HepG2 (cell line): ENCODE data around the gene BLCAP. TPM values are rescaled to one million over a fixed set of nuclear protein-coding genes. Genes with fewer than 3 reads are reported as not detected.
"Not testable (repeated sequence)": the region's sequence is repeated elsewhere in the genome, so short reads cannot be mapped to it uniquely, and the experiment has no call there.

Source experiments
- ATAC-seq: fragments of 200-7000 bp; cut with Tn5 transposase; 3 replicates; pipeline ENCODE4 v1.9.1; 2020; ENCODE audit warnings: mild to moderate bottlenecking, moderate library complexity
- BruUV-seq: library from RNA; stranded (reverse); fragments of 400-500 nt; replicated peaks from 2 replicates; lab custom pipeline; 2021; lab: Mats Ljungman, UMichigan
- CTCF ChIA-PET: fragments of 300-600 bp; formaldehyde crosslinking; extraction: SDS; loops from one replicate; lab custom pipeline; 2021; ENCODE audit warnings: low total read pairs, inconsistent platforms, low intra/inter-chr PET ratio; lab: Yijun Ruan, JAX
- POLR2A ChIA-PET: fragments of 350-600 bp; sonication (Branson Sonifier 250); formaldehyde crosslinking; loops from one replicate; lab custom pipeline; 2020; ENCODE audit warnings: antibody characterized with exemption, inconsistent platforms; lab: Yijun Ruan, JAX
- DNase-seq: peaks from one replicate; pipeline ENCODE4 v3.0.0-alpha.2; 2015; ENCODE audit warnings: low spot score
- FAIRE-seq: peaks from 3 replicates; lab custom pipeline; 2011; peaks lifted over from hg19 to GRCh38; lab: Jason Lieb, UNC
- H2AFZ ChIP-seq: one replicate; pipeline ENCODE4 v1.6.1; 2011; ENCODE audit warnings: low read length, inconsistent platforms
- H3K27ac ChIP-seq: fragments of 300-600 bp; 3 replicates; pipeline ENCODE4 v1.8.0; 2011; ENCODE audit warnings: mixed run types, mild to moderate bottlenecking, mixed read lengths, low read length, inconsistent platforms; ENCODE audit not compliant: insufficient read depth; ENCODE audit errors: extremely low read length
- H3K27me3 ChIP-seq, 2 experiments: fragments of 200-600 bp in 1 of 2; 2 replicates in 1 of 2; 3 replicates in 1 of 2; pipeline versions ENCODE4 v1.6.0 to v1.8.0; 2011; ENCODE audit warnings: low read length in 2 of 2, mild to moderate bottlenecking in 2 of 2, moderate library complexity in 2 of 2, inconsistent platforms in 1 of 2; ENCODE audit not compliant: insufficient read depth in 2 of 2, control insufficient read depth in 1 of 2
- H3K36me3 ChIP-seq, 2 experiments: fragments of 200-600 bp in 1 of 2; replicated peaks in 1 of 2; 2 replicates in 1 of 2; 3 replicates in 1 of 2; pipeline versions ENCODE4 v1.5.1 to v1.8.0; 2011; ENCODE audit warnings: low read length in 2 of 2, inconsistent platforms in 1 of 2; ENCODE audit not compliant: insufficient read depth in 2 of 2, control insufficient read depth in 1 of 2
- H3K4me1 ChIP-seq: 2 replicates; pipeline ENCODE4 v1.5.1; 2012; ENCODE audit warnings: low read length, inconsistent platforms; ENCODE audit not compliant: insufficient read depth
- H3K4me2 ChIP-seq: 2 replicates; pipeline ENCODE4 v1.6.0; 2011; ENCODE audit warnings: low read depth, low read length, inconsistent platforms
- H3K4me3 ChIP-seq, 3 experiments: fragments of 200-600 bp in 1 of 3; sonication (generic), shearing (Covaris generic) in 1 of 3; replicated peaks in 1 of 3; 2 replicates each; pipeline ENCODE4 v1.5.1; 2011 to 2016; ENCODE audit warnings: low read length in 3 of 3, inconsistent platforms in 2 of 3, low read depth in 2 of 3, mild to moderate bottlenecking in 2 of 3, control low read depth in 1 of 3, mixed read lengths in 1 of 3; ENCODE audit not compliant: insufficient read depth in 1 of 3
- H3K79me2 ChIP-seq: one replicate; pipeline ENCODE4 v1.6.1; 2011; ENCODE audit warnings: low read length, inconsistent platforms; ENCODE audit not compliant: insufficient read depth
- H3K9ac ChIP-seq: 2 replicates; pipeline ENCODE4 v1.6.0; 2011; ENCODE audit warnings: mild to moderate bottlenecking, low read depth, low read length, inconsistent platforms; ENCODE audit not compliant: insufficient read depth
- H3K9me3 ChIP-seq: 2 replicates; pipeline ENCODE4 v1.5.1; 2012; ENCODE audit warnings: mild to moderate bottlenecking, low read length
- H4K20me1 ChIP-seq: 2 replicates; pipeline ENCODE4 v1.6.0; 2011; ENCODE audit warnings: inconsistent platforms, mild to moderate bottlenecking, low read length, moderate library complexity; ENCODE audit not compliant: insufficient read depth
- ATM ChIP-seq: fragments of 450-650 bp; IDR thresholded peaks from 2 replicates; pipeline ENCODE4 v1.7.1; 2017; ENCODE audit warnings: mild to moderate bottlenecking, borderline replicate concordance
- HMG20B ChIP-seq: conservative IDR thresholded peaks from 2 replicates; pipeline ENCODE4 v1.6.1; 2016; ENCODE audit warnings: missing genetic modification reagents, missing compliant biosample characterization
- JUNB ChIP-seq: sonication (generic); formaldehyde crosslinking; IDR thresholded peaks from 2 replicates; pipeline ENCODE4 v1.8.0; 2022; ENCODE audit warnings: missing genetic modification reagents, mild to moderate bottlenecking, borderline replicate concordance
- PITX1 ChIP-seq: sonication (generic); formaldehyde crosslinking; IDR thresholded peaks from 2 replicates; pipeline ENCODE4 v1.5.1; 2020; ENCODE audit warnings: mild to moderate bottlenecking, missing genetic modification reagents
- RBAK ChIP-seq: sonication (generic); formaldehyde crosslinking; IDR thresholded peaks from 2 replicates; pipeline ENCODE4 v1.5.1; 2020; ENCODE audit warnings: mild to moderate bottlenecking, missing genetic modification reagents
- ZMYM2 ChIP-seq: sonication (generic); formaldehyde crosslinking; IDR thresholded peaks from 2 replicates; pipeline ENCODE4 v1.8.0; 2022; ENCODE audit warnings: mild to moderate bottlenecking, missing genetic modification reagents
- ZNF550 ChIP-seq: sonication (generic); formaldehyde crosslinking; IDR thresholded peaks from 2 replicates; pipeline ENCODE4 v1.4.0; 2020; ENCODE audit warnings: mild to moderate bottlenecking, missing genetic modification reagents, borderline replicate concordance
- ZNF615 ChIP-seq: sonication (generic); formaldehyde crosslinking; IDR thresholded peaks from 2 replicates; pipeline ENCODE4 v1.5.0; 2020; ENCODE audit warnings: mild to moderate bottlenecking, missing genetic modification reagents, borderline replicate concordance
- ZNF747 ChIP-seq: sonication (generic); formaldehyde crosslinking; IDR thresholded peaks from 2 replicates; pipeline ENCODE4 v1.8.1; 2023; ENCODE audit warnings: missing genetic modification reagents, mild to moderate bottlenecking, borderline replicate concordance
- ZNF749 ChIP-seq: sonication (generic); formaldehyde crosslinking; IDR thresholded peaks from 2 replicates; pipeline ENCODE4 v1.8.0; 2022; ENCODE audit warnings: mild to moderate bottlenecking, missing genetic modification reagents, moderate library complexity, borderline replicate concordance
- WGBS: methylation state at CpG from one replicate; pipeline ENCODE4 v1.1.6; 2017; ENCODE audit warnings: low lambda C conversion rate; 5-methylcytosine and 5-hydroxymethylcytosine counted together
- in situ Hi-C: cut with HindIII; loops from 2 replicates; pipeline ENCODE4 v1.10.0; 2017; ENCODE audit warnings: low pct_unique_long_range_greater_than_20kb; ENCODE audit not compliant: extremely low pct_ligation_motif_present
- intact Hi-C: fragments of 100-400 bp; cut with micrococcal nuclease; formaldehyde crosslinking; loops from one replicate; pipeline ENCODE4 v1.10.0; 2022; ENCODE audit not compliant: unreplicated experiment
- polyA plus RNA-seq, 8 experiments: library from polyadenylated mRNA; depleted of rRNA in 3 of 8; stranded (reverse) in 7 of 8; unstranded in 1 of 8; fragments of >200 nt; fragmentation: Illumina TruSeq in 4 of 8; extraction: Trizol in 4 of 8; gene quantifications; 2 replicates each; pipeline versions ENCODE4 v1.2.1 to v1.2.3, GENCODE V29; 2011 to 2016; ENCODE audit warnings: low read depth in 4 of 8, missing spikeins in 1 of 8, mixed read lengths in 1 of 8; ENCODE audit not compliant: insufficient read depth in 1 of 8
- total RNA-seq, 5 experiments: library from RNA; depleted of rRNA; stranded (reverse); fragments of >200 nt; fragmentation: Illumina TruSeq; extraction: Trizol; gene quantifications; 2 replicates each; pipeline ENCODE4 v1.2.3, GENCODE V29; 2016; ENCODE audit warnings: low read depth in 1 of 5
- TF ChIP-seq, protein P1 (sequence below): sonication (generic); formaldehyde crosslinking; IDR thresholded peaks from 2 replicates; pipeline ENCODE4 v1.4.0; 2020; ENCODE audit warnings: missing genetic modification reagents, borderline replicate concordance
- TF ChIP-seq, protein P2 (sequence below): sonication (generic); formaldehyde crosslinking; IDR thresholded peaks from 2 replicates; pipeline ENCODE4 v1.8.1; 2022; ENCODE audit warnings: mild to moderate bottlenecking, missing genetic modification reagents

The BLCAP gene
- total and polyA plus RNA-seq, 2 of the 13 experiments (the other 11 are each of a cell fraction or from before 2014, with no cell fraction given): 52.4 to 86.8 TPM

DNA sequence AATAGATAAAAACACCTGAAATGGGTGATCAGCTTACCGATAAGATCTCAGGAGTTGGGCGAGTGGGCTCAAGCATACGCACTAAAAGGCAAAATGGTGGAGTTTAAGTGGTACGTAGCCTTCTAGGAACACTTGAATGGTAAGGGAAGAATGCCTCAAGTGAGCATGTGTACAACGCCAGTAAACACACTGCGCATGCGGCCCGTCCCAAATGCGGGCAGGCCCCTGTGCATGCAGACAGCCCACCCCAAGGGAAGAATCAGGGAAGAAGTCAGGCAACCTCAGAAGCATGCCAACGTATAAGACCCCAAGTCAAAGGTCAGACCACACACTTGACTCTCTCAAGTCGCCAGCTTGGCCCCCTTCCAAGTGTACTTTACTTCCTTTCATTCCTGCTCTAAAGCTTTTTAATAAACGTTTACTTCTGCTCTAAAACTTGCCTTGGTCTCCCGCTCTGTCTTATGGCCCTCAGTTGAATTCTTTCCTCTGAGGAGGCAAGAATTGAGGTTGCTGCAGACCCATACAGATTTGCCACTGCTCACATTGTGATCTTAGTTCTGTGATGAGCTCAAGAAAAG lies 27.1 kb upstream of the BLCAP start:
- POLR2A ChIA-PET, FAIRE-seq, H3K4me2 ChIP-seq, H3K4me1 ChIP-seq, CTCF ChIA-PET, intact Hi-C loops, H4K20me1 ChIP-seq, H3K27ac ChIP-seq, ATAC-seq, H3K36me3 ChIP-seq, H2AFZ ChIP-seq, H3K79me2 ChIP-seq, H3K9me3 ChIP-seq: not testable (repeated sequence)
- peaks cover 2 to 12% of the 10 kb centered on the region in 2 experiments; a peak in 2 of 5 replicates for H3K27me3 ChIP-seq
- 60% methylated on average over 13 of the region's 13 CpGs for WGBS
- in situ Hi-C loops: loop anchor here (25.0 kb wide), 1 partner anchor 657 kb away; no protein-coding TSS in a partner anchor
- 0 out of 2 replicates have a peak, but pooled peaks have one; percentile 12 for TF ChIP-seq PITX1 (CRISPR knock-in tag)
- TF ChIP-seq, all 625 proteins: peak for 1; not testable (repeated sequence) for 624
- not testable (repeated sequence) for H3K4me3 ChIP-seq, DNase-seq, H3K9ac ChIP-seq, BruUV-seq

DNA sequence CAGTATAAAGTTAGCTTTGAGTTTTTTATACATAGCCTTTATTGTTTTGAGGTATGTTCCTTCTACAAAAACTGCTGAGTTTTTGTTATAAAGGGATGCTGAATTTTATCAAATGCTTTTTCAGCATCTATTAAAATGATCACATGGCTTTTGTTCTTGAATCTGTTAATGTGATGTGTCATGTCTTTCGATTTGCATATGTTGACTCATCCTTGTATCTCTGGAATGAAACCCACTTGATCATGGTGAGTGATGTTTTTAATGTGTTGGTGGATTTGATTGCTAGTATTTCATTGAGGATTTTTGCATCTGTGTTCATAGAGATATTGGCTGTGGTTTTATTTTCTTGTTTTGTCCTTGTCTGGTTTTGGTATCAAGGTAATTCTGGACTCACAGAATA lies 24.7 kb upstream of the BLCAP start:
- in situ Hi-C loops (loop anchor here (25.0 kb wide), 1 partner anchor 660 kb away; no protein-coding TSS in a partner anchor), intact Hi-C loops (no loop called here)
- Histone ChIP-seq H4K20me1 (no peaks in the 10 kb centered on the region), H2AFZ (no peak overlapping the region), H3K27ac (no peak overlapping the region), H3K36me3 (no peaks in the 10 kb centered on the region), H3K4me1 (peaks cover 14% of the 10 kb centered on the region), H3K79me2 (no peaks in the 10 kb centered on the region), H3K4me3 (no peak overlapping the region), H3K4me2 (no peak overlapping the region), H3K9me3 (no peaks in the 10 kb centered on the region), H3K27me3 (peaks cover 0 to 3% of the 10 kb centered on the region in 2 experiments; a peak in 1 of 5 replicates), H3K9ac (no peak overlapping the region)
- no TSS peak for BruUV-seq
- no peak for FAIRE-seq
- DNase-seq: no peak
- ChIA-PET CTCF (no interaction called here), POLR2A (no interaction called here)
- 0% methylated on average over 1 of the region's 1 CpG for WGBS
- ATAC-seq: no peak
- TF ChIP-seq RBAK (CRISPR knock-in tag) (no peak), ZNF749 (CRISPR knock-in tag) (no peak), ZNF747 (CRISPR knock-in tag) (no peak), JUNB (CRISPR knock-in tag) (no peak), ZNF550 (no peak), ZNF615 (CRISPR knock-in tag) (no peak), ZMYM2 (CRISPR knock-in tag) (no peak), HMG20B (CRISPR knock-in tag) (no peak), ATM (no peak)
- TF ChIP-seq, protein P1, sequence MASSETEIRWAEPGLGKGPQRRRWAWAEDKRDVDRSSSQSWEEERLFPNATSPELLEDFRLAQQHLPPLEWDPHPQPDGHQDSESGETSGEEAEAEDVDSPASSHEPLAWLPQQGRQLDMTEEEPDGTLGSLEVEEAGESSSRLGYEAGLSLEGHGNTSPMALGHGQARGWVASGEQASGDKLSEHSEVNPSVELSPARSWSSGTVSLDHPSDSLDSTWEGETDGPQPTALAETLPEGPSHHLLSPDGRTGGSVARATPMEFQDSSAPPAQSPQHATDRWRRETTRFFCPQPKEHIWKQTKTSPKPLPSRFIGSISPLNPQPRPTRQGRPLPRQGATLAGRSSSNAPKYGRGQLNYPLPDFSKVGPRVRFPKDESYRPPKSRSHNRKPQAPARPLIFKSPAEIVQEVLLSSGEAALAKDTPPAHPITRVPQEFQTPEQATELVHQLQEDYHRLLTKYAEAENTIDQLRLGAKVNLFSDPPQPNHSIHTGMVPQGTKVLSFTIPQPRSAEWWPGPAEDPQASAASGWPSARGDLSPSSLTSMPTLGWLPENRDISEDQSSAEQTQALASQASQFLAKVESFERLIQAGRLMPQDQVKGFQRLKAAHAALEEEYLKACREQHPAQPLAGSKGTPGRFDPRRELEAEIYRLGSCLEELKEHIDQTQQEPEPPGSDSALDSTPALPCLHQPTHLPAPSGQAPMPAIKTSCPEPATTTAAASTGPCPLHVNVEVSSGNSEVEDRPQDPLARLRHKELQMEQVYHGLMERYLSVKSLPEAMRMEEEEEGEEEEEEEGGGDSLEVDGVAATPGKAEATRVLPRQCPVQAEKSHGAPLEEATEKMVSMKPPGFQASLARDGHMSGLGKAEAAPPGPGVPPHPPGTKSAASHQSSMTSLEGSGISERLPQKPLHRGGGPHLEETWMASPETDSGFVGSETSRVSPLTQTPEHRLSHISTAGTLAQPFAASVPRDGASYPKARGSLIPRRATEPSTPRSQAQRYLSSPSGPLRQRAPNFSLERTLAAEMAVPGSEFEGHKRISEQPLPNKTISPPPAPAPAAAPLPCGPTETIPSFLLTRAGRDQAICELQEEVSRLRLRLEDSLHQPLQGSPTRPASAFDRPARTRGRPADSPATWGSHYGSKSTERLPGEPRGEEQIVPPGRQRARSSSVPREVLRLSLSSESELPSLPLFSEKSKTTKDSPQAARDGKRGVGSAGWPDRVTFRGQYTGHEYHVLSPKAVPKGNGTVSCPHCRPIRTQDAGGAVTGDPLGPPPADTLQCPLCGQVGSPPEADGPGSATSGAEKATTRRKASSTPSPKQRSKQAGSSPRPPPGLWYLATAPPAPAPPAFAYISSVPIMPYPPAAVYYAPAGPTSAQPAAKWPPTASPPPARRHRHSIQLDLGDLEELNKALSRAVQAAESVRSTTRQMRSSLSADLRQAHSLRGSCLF (CRISPR knock-in tag): no peak
- TF ChIP-seq, protein P2, sequence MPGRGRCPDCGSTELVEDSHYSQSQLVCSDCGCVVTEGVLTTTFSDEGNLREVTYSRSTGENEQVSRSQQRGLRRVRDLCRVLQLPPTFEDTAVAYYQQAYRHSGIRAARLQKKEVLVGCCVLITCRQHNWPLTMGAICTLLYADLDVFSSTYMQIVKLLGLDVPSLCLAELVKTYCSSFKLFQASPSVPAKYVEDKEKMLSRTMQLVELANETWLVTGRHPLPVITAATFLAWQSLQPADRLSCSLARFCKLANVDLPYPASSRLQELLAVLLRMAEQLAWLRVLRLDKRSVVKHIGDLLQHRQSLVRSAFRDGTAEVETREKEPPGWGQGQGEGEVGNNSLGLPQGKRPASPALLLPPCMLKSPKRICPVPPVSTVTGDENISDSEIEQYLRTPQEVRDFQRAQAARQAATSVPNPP: no peak
